ENCODE data around the gene JAZF1. TPM values are rescaled to one million over a fixed set of nuclear protein-coding genes. Genes with fewer than 3 reads are reported as not detected.

JAZF1 gene
- total RNA-seq, 1 donor from 2014 or later = 5.4 TPM

GRCh38 chr7:28168393-28169158 lies 12.0 kb downstream of the JAZF1 start:
- DNase-seq (ENCODE audit: low spot score) = no peak
- ATAC-seq = no peak

DNA sequence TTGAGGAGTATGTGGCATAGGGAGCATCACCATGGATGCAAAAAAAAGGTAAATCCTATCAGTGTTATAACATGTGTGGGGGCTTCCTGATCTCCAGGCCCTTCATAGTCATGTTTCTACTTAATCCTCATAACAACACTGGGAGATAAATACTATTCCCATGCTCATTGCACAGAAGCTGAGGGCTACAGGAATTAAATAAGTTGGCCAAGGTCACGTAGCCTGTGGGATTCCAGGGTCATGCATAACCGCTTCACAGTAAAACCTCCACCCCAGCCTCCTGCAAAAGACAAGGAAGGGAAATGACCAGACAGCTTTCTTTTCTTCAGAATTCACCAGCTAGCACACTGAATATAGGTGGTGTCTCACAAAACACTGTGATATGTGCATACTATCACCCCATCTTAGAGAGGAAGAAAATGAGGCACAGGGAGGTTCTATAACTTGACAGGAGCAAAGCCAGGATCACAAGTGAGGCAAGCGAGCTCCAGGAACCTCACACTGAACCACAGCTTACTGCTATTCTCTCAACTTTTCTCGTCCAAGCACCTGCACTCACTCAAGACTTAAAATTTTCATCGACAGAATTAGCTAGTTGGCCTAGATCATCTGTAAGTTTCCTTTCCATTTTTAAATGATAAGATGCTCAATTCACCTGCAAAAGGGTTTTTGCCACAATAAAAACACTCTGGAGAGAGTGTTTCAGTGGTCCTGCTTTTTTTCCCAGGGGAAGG lies 13.4 kb downstream of the JAZF1 start:
- DNase-seq (ENCODE audit: low spot score) = no peak

DNA sequence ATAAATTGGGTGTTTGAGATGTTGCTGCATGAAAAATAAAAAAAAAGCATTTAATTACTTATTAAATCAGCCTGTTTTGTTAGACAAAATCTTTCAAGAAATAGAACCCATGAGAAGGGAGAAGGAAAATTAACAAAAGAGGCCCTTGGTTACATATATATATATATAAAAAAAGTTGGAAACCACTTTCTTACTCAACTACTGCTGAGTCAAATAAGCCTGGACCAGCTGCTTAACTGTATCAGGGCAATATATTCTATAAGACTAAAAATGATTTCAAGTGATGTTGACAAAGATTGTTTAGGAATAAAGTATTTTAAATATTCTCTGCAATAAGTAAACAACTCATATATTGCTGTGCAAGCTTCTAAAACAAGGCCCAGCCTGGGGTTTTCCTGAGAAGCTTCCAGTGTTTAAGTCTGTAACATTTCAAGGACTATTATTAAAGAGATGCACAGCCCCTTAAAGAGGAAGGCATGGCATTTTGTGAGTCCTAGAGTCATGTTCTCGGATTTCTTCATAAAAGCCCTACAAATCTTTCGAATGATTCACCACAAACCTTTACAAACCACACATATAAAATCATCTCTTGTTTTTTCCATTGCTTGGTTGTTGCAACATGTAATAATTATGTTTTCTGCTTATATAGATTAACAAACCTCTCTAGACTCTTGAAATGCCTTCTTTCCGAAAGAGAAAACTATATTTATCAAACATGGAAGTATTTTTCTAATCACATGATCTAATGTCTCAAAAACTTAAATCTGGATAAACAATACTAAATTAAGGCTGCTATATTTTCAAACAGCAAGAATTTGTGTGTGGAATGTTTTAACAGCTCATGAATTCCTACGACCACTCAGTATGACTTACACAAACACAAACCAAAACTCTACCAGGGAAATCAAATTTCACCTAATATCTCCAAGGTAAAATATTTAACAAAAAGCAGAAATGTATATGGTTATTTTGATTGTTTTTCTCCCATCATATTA lies 14.3 kb downstream of the JAZF1 start:
- DNase-seq (ENCODE audit: low spot score) (no peak), ATAC-seq (no peak)

More for the DNA sequence above, 13.4 kb downstream of the JAZF1 start:
- no peak for ATAC-seq

DNA sequence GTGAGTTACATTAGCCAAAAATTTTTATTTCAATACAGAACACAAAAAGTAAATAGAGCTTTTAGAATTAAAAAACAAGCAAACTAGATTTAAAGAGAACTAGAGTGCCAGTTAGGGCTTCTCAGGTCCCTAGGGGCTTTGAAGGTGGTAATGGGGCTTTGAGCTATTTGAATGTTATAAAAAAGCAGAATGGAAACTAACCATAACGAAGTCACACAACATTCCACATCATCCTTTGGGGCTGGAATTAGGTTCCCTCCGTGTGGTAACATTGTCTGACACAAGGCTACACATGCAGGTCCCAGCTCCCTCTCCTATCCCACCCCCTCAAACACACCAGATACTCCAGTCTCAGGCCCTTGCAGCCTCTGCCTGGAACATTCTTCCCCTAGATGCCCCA lies 15.3 kb downstream of the JAZF1 start:
- ATAC-seq (no peak), DNase-seq (ENCODE audit: low spot score) (no peak)

- DNase-seq (ENCODE audit: low spot score) (no peak), ATAC-seq (no peak)
Measured at GRCh38 chr7:28163949-28164348, 16.6 kb downstream of the JAZF1 start.

GRCh38 chr7:28161331-28161730 lies 19.3 kb downstream of the JAZF1 start:
- no peak for DNase-seq (ENCODE audit: low spot score)
- ATAC-seq = no peak

- no peak for DNase-seq (ENCODE audit: low spot score)
- ATAC-seq = no peak
Measured at GRCh38 chr7:28160551-28160991, 20.0 kb downstream of the JAZF1 start.

DNA sequence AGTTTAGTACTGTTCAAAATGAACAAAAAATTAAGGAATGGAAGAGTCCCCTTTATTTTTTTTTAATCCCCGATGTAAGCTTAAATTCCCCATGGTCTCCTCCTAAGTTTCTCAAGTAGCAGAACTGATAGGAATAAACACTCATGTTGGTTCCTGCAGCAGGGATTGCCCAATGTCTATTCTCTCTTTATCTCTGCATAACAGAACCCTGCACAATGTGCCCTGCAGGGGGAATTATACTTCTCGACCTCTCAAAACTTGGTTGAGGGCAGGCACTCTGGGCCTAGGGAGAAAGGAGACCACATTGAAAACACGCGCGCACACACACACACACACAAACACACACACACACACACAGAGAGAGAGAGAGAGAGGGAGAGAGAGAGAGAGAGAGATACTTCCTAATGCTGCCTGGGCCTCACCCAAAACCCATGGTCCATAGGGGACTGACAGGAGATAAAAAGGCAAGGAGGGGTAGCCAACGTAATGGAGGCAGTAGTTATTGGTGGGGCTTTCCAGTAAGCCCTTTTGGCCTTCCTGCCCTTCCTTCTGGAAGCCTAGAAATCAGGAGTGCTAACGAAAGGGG lies 22.7 kb downstream of the JAZF1 start:
- DNase-seq (ENCODE audit: low spot score) = no peak
- ATAC-seq = no peak

DNA sequence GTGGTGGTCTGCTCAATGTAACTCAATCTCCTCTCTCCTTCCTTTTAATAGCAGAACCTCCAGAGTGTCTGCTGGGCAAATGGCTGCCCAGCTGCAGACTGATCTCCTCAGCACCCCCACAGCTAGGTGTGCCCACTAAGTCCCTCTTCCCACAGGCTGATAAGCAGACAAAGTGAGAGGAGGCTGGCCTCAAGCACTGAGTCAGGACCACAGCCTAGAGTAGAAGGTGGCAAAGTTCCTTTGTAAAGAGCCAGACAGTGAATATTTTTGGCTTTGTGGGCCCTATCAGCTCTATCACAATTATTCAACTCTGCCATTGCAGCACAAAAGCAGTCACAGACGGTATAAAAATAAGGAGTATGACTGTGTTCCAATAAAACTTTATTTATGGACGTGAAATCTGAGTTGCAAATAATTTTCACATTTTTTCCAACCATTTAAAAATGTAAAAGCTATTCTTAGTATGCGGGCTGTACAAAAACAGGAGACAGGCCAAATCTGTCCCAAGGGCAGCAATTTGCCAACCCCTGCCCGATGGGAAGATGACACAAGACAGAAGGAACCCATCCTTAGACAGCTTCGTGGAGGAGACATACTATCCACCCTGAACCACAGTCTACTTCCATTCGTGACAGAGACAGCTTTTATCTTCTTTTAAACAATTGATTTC lies 23.4 kb downstream of the JAZF1 start:
- DNase-seq (ENCODE audit: low spot score) (no peak), ATAC-seq (no peak)

- ATAC-seq = peak; percentile 52
- DNase-seq (ENCODE audit: low spot score) = no peak
Measured at GRCh38 chr7:28156401-28156800, 24.2 kb downstream of the JAZF1 start.

GRCh38 chr7:28155964-28156363 lies 24.6 kb downstream of the JAZF1 start:
- ATAC-seq = peak; percentile 85

GRCh38 chr7:28155019-28155660 lies 25.5 kb downstream of the JAZF1 start:
- ATAC-seq (no peak), DNase-seq (ENCODE audit: low spot score) (no peak)

More at GRCh38 chr7:28155964-28156363, 24.6 kb downstream of the JAZF1 start:
- peak; percentile 59 for DNase-seq (ENCODE audit: low spot score)

DNA sequence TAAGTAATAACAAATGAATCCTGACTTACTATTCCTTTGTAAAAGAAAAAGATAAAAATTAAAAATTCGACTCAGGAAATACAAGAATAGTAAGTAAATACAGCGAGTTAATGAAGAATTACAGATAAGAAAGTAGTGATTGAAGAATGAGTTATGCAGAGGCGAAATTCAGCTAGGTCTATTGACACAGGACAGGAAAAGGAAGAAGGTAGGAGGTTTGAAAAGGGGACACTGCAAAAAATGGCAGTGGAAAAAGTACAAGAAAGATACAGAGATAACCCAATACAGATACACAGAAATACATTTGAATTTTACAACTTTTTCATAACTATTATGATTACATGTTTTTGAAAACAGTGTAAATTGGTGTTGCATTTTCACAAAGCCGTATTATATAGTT lies 28.0 kb downstream of the JAZF1 start:
- ATAC-seq (no peak), DNase-seq (ENCODE audit: low spot score) (no peak)

GRCh38 chr7:28151965-28152364 lies 28.6 kb downstream of the JAZF1 start:
- ATAC-seq = no peak
- DNase-seq (ENCODE audit: low spot score) = no peak

DNA sequence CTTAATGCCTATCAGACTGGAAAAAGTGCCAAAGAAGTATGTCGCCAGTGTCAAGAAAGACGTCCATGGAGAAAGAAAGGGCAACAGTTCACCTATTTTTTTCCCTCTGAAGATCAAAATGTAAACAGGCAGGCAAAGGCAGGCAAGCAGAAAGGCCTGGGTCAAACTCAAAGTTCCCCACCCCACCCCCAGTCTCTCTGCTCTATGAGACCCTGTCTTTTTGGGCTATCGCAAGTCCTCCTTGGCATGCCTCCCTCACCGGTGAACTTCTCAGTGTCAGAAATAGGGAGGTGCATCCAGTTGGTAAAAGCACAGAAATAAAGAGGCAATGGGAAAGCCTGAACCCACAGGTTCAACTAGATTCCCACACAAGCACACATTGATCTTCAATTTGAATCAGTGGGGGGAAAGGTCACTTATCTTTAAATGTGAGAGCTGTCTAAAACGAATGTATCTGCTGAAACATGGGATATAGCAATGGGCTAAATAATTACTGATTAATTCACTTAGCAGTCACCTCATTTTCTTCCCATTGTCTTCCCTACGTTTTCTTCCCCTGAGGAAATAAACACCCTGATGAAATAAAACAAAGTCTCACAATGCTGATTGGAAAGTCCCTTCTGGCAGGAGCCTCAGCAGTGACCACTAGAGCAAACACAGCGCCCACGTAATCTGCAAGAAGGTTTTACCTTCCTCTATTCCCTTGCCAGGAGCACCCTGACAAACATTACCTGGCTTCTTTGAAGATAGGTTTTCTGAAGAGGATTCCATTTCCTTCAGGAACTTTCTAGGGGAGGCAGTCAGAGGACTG lies 31.1 kb downstream of the JAZF1 start:
- peak; percentile 73 for ATAC-seq
- peak; percentile 54 for DNase-seq (ENCODE audit: low spot score)

GRCh38 chr7:28145931-28146330 lies 34.7 kb downstream of the JAZF1 start:
- ATAC-seq (no peak), DNase-seq (ENCODE audit: low spot score) (no peak)

DNA sequence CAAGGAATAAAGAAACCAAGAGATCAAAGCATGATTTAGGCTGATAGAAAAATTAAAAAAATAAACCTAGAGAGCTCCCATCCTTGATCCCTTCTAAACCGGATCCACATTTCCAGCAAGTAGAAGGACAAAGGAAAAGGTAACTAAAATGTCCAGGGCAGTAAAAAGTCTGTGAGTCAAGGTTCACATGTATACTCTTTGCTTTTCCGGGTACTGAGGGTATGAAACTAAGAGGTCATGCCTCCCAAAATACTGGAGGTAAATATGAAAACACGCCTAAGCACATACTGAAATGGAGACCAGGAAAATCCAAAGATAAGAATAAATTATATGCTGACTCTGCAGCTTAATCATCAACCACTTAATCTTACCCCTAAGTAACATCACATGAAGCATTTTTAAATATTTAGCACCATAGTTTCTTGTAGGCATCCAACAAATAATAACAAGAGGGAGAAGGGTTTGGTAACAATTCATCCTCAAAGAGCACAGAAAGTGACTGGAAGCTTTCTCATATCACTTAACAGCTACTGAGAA lies 35.4 kb downstream of the JAZF1 start:
- DNase-seq (ENCODE audit: low spot score) = no peak
- peak; percentile 52 for ATAC-seq

DNA sequence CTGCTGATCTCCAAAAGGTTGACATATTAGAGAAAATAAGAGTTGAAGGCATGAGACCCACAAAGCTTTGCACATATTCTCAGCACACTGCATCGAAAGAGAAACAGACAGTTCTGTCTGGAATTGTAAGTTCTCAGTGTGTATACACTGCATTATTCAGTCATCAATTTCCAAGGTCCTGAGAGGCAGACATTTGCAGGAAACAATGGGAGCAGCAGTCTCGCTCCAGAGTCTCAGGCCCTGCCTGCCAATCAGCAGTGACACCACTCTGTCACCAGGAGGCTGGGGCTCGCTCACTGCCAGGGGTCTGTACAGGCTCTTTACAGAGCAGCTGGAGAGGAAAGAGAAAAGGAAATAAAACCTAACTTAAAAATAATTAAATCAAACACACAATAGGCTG lies 36.3 kb downstream of the JAZF1 start:
- ATAC-seq = peak; percentile 58

More for the DNA sequence above, 36.3 kb downstream of the JAZF1 start:
- no peak for DNase-seq (ENCODE audit: low spot score)

All from left lobe of liver (tissue), 2 donors.